GM23338 (cell line): ENCODE data around the gene HERC5.

Source experiments
- CREB1 ChIP-seq: fragments of 250-450 bp; sonication (Bioruptor Pico); IDR thresholded peaks from 2 replicates; pipeline ENCODE4 v1.5.0; 2020; ENCODE audit warnings: low read depth, mild to moderate bottlenecking, moderate library complexity
- EZH2 ChIP-seq: fragments of 200-600 bp; sonication (generic); IDR thresholded peaks from one replicate; pipeline ENCODE4 v1.8.0; 2017; ENCODE audit warnings: antibody characterized with exemption, mild to moderate bottlenecking, low read depth; ENCODE audit not compliant: unreplicated experiment
- EZH2phosphoT487 ChIP-seq: fragments of 200-600 bp; sonication (generic); IDR thresholded peaks from one replicate; pipeline ENCODE4 v1.8.1; 2018; ENCODE audit warnings: antibody characterized with exemption; ENCODE audit not compliant: unreplicated experiment
- JUNB ChIP-seq: IDR thresholded peaks from one replicate; pipeline ENCODE4 v1.6.1; 2016; ENCODE audit warnings: antibody characterized with exemption; ENCODE audit not compliant: unreplicated experiment
- POLR2AphosphoS5 ChIP-seq: IDR thresholded peaks from 2 replicates; pipeline ENCODE4 v1.6.1; 2016; ENCODE audit warnings: antibody characterized with exemption, low read depth
- ZNF114 ChIP-seq: fragments of 250-450 bp; sonication (Bioruptor Pico); IDR thresholded peaks from 2 replicates; pipeline ENCODE4 v1.5.0; 2020; ENCODE audit warnings: mild to moderate bottlenecking, moderate library complexity
- ZNF331 ChIP-seq: fragments of 250-450 bp; sonication (Bioruptor Pico); IDR thresholded peaks from 2 replicates; pipeline ENCODE4 v1.5.0; 2020; ENCODE audit warnings: low read depth, mild to moderate bottlenecking, moderate library complexity
- TF ChIP-seq, protein P1 (sequence below), 2 experiments: fragments of 200-600 bp in 1 of 2; sonication (generic) in 1 of 2; conservative IDR thresholded peaks; 2 replicates each; pipeline versions ENCODE4 v1.5.1 to v1.6.1; 2016 to 2017; ENCODE audit warnings: antibody characterized with exemption in 2 of 2, low read depth in 2 of 2, mild to moderate bottlenecking in 2 of 2, moderate library complexity in 1 of 2
- TF ChIP-seq, protein P2 (sequence below): IDR thresholded peaks from one replicate; pipeline ENCODE4 v1.6.1; 2018; ENCODE audit warnings: antibody characterized with exemption; ENCODE audit not compliant: unreplicated experiment
- TF ChIP-seq, protein P3 (sequence below): IDR thresholded peaks from 2 replicates; pipeline ENCODE4 v1.6.1; 2016; ENCODE audit warnings: antibody characterized with exemption

DNA sequence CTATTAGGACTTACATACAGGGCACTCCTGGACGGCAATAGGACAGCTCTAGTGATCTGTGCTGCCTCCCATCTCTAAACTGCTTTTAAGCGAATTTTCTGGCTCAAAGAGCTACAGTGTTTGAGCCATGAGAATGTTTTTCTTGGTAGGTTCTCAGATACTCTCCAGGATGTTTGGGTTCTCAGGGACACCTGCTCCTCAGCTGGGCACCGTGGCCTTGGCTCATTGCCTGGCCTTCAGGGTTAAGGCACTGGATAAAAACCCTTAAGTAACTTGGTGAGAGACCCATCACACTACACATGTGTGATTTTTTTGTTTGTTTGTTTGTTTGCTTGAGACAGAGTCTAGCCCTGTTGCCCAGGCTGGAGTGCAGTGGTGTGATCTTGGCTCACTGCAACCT, 38.5 kb upstream of the HERC5 start:
- TF ChIP-seq JUNB (no peak), POLR2AphosphoS5 (no peak), CREB1 (CRISPR knock-in tag) (no peak), EZH2 (no peak), ZNF331 (CRISPR knock-in tag) (no peak), EZH2phosphoT487 (no peak), ZNF114 (CRISPR knock-in tag) (no peak)
- TF ChIP-seq, protein P1, sequence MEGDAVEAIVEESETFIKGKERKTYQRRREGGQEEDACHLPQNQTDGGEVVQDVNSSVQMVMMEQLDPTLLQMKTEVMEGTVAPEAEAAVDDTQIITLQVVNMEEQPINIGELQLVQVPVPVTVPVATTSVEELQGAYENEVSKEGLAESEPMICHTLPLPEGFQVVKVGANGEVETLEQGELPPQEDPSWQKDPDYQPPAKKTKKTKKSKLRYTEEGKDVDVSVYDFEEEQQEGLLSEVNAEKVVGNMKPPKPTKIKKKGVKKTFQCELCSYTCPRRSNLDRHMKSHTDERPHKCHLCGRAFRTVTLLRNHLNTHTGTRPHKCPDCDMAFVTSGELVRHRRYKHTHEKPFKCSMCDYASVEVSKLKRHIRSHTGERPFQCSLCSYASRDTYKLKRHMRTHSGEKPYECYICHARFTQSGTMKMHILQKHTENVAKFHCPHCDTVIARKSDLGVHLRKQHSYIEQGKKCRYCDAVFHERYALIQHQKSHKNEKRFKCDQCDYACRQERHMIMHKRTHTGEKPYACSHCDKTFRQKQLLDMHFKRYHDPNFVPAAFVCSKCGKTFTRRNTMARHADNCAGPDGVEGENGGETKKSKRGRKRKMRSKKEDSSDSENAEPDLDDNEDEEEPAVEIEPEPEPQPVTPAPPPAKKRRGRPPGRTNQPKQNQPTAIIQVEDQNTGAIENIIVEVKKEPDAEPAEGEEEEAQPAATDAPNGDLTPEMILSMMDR (conservative IDR thresholded peaks at IDR 0.05; ENCODE audit: low read depth in 2 of 2), result no peak
- TF ChIP-seq, protein P2, sequence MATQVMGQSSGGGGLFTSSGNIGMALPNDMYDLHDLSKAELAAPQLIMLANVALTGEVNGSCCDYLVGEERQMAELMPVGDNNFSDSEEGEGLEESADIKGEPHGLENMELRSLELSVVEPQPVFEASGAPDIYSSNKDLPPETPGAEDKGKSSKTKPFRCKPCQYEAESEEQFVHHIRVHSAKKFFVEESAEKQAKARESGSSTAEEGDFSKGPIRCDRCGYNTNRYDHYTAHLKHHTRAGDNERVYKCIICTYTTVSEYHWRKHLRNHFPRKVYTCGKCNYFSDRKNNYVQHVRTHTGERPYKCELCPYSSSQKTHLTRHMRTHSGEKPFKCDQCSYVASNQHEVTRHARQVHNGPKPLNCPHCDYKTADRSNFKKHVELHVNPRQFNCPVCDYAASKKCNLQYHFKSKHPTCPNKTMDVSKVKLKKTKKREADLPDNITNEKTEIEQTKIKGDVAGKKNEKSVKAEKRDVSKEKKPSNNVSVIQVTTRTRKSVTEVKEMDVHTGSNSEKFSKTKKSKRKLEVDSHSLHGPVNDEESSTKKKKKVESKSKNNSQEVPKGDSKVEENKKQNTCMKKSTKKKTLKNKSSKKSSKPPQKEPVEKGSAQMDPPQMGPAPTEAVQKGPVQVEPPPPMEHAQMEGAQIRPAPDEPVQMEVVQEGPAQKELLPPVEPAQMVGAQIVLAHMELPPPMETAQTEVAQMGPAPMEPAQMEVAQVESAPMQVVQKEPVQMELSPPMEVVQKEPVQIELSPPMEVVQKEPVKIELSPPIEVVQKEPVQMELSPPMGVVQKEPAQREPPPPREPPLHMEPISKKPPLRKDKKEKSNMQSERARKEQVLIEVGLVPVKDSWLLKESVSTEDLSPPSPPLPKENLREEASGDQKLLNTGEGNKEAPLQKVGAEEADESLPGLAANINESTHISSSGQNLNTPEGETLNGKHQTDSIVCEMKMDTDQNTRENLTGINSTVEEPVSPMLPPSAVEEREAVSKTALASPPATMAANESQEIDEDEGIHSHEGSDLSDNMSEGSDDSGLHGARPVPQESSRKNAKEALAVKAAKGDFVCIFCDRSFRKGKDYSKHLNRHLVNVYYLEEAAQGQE, result no peak
- TF ChIP-seq, protein P3, sequence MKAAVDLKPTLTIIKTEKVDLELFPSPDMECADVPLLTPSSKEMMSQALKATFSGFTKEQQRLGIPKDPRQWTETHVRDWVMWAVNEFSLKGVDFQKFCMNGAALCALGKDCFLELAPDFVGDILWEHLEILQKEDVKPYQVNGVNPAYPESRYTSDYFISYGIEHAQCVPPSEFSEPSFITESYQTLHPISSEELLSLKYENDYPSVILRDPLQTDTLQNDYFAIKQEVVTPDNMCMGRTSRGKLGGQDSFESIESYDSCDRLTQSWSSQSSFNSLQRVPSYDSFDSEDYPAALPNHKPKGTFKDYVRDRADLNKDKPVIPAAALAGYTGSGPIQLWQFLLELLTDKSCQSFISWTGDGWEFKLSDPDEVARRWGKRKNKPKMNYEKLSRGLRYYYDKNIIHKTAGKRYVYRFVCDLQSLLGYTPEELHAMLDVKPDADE, result no peak
